ENCODE data around the gene CNTNAP4. TPM values are rescaled to one million over a fixed set of nuclear protein-coding genes. Genes with fewer than 3 reads are reported as not detected.
A peak's percentile ranks its signal among the peaks of the same experiment; 100 is the strongest.

The CNTNAP4 gene
- total and polyA plus RNA-seq, 2 of the 13 experiments (the other 11 are each of a cell fraction or from before 2014, with no cell fraction given), result not detected

DNA sequence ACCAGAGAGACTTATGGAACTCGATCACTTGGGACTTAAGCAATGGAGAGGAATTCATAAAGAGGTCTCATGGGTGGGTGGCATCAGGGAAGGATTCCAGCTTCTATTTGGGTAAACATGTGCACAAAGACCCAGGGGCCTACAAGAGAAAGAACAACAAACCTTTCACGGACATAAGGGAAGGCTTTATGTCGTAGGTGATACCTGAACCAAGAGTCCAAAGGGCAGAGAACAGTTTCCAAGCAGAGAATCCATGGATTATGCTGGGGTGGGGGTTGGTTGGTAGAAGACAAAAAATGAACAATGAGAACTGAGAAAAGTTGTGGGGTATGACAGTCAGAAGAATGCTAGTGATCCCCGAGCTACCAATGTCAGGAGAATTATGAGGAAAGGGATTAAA lies 119.8 kb downstream of the CNTNAP4 start (continued):
- peak; percentile 42 for TF ChIP-seq ARID5B (CRISPR knock-in tag; IDR thresholded peaks at IDR 0.05)
- no peak for TF ChIP-seq ZXDC (CRISPR knock-in tag; IDR thresholded peaks at IDR 0.05)
- no peak for TF ChIP-seq ZNF33A (CRISPR knock-in tag; IDR thresholded peaks at IDR 0.05; ENCODE audit: borderline replicate concordance)
- no peak for TF ChIP-seq ZNF672 (CRISPR knock-in tag; IDR thresholded peaks at IDR 0.05)
- no peak for TF ChIP-seq ZNF781 (CRISPR knock-in tag; IDR thresholded peaks at IDR 0.05; ENCODE audit: borderline replicate concordance, not compliant biosample characterization)
- TF ChIP-seq FOSL2 (CRISPR knock-in tag; IDR thresholded peaks at IDR 0.05), result no peak
- TF ChIP-seq ZNF557 (CRISPR knock-in tag; IDR thresholded peaks at IDR 0.05), result no peak
- TF ChIP-seq ZBTB3 (CRISPR knock-in tag; IDR thresholded peaks at IDR 0.05; ENCODE audit: borderline replicate concordance, low read depth), result no peak
- TF ChIP-seq ZNF543 (CRISPR knock-in tag; IDR thresholded peaks at IDR 0.05), result no peak
- no peak for TF ChIP-seq ZNF441 (CRISPR knock-in tag; IDR thresholded peaks at IDR 0.05; ENCODE audit: borderline replicate concordance)
- TF ChIP-seq MLLT10 (CRISPR knock-in tag; IDR thresholded peaks at IDR 0.05), result no peak
- no peak for TF ChIP-seq ZNF558 (CRISPR knock-in tag; IDR thresholded peaks at IDR 0.05; ENCODE audit: borderline replicate concordance)
- TF ChIP-seq CCDC6 (CRISPR knock-in tag; IDR thresholded peaks at IDR 0.05), result no peak
- TF ChIP-seq FOXP1 (IDR thresholded peaks at IDR 0.05), result no peak
- TF ChIP-seq FOXP1 (CRISPR knock-in tag; IDR thresholded peaks at IDR 0.05), result 0 out of 2 replicates have a peak, but pooled peaks have one; percentile 33
- no peak for TF ChIP-seq SCMH1 (CRISPR knock-in tag; IDR thresholded peaks at IDR 0.05; ENCODE audit: borderline replicate concordance)
- TF ChIP-seq HMGXB3 (CRISPR knock-in tag; IDR thresholded peaks at IDR 0.05; ENCODE audit: borderline replicate concordance), result no peak
- no peak for TF ChIP-seq POLR2AphosphoS5 (IDR thresholded peaks at IDR 0.05; ENCODE audit: low read depth, low read length)
- no peak for TF ChIP-seq ZNF567 (CRISPR knock-in tag; IDR thresholded peaks at IDR 0.05; ENCODE audit: borderline replicate concordance)
- TF ChIP-seq MBD4 (IDR thresholded peaks at IDR 0.05; ENCODE audit: borderline replicate concordance, low read length), result no peak
- no peak for TF ChIP-seq SAFB2 (CRISPR knock-in tag; IDR thresholded peaks at IDR 0.05; ENCODE audit: borderline replicate concordance, low read depth)
- no peak for TF ChIP-seq ZNF530 (CRISPR knock-in tag; IDR thresholded peaks at IDR 0.05; ENCODE audit: low read depth)

Measured in HepG2 (cell line).